Endothelial cell of umbilical vein (primary cell): ENCODE measurements around the gene FBLN2. TPM values are rescaled to one million over a fixed set of nuclear protein-coding genes. Genes with fewer than 3 reads are reported as not detected.

Source experiments
- BruUV-seq: library from RNA; stranded (reverse); fragments of 400-500 nt; replicated peaks from 2 replicates; lab custom pipeline; 2021; lab: Mats Ljungman, UMichigan
- CTCF ChIA-PET: fragments of 300-600, 350-600 bp; sonication (Branson Sonifier 250); formaldehyde crosslinking; loops from one replicate; lab custom pipeline; 2021; ENCODE audit warnings: antibody characterized with exemption, inconsistent platforms; lab: Charles Lee
- POLR2A ChIA-PET: fragments of 300-600, 350-600 bp; sonication (Branson Sonifier 250); formaldehyde crosslinking; loops from one replicate; lab custom pipeline; 2021; ENCODE audit warnings: antibody characterized with exemption, inconsistent platforms; lab: Charles Lee
- DNase-seq: peaks from one replicate; pipeline ENCODE4 v3.0.0-alpha.2; 2011; ENCODE audit warnings: low read depth, low spot score
- FAIRE-seq: peaks from 2 replicates; lab custom pipeline; 2011; peaks lifted over from hg19 to GRCh38; lab: Jason Lieb, UNC
- H2AFZ ChIP-seq: 2 replicates; pipeline ENCODE4 v1.6.0; 2012; ENCODE audit warnings: low read depth, low read length, control low read depth, inconsistent platforms
- H3K27ac ChIP-seq: 2 replicates; pipeline ENCODE4 v1.5.1; 2011; ENCODE audit warnings: low read depth, mild to moderate bottlenecking, control low read depth, low read length, moderate library complexity; ENCODE audit not compliant: insufficient read depth
- H3K27me3 ChIP-seq, 2 experiments: 2 replicates each; pipeline versions ENCODE4 v1.6.0 to v1.6.1; 2011; ENCODE audit warnings: low read length in 2 of 2, mixed read lengths in 1 of 2; ENCODE audit not compliant: control insufficient read depth in 2 of 2, insufficient read depth in 2 of 2
- H3K36me3 ChIP-seq, 2 experiments: 2 replicates in 1 of 2; 3 replicates in 1 of 2; pipeline ENCODE4 v1.5.1; 2011; ENCODE audit warnings: low read length in 2 of 2, mild to moderate bottlenecking in 1 of 2, moderate library complexity in 1 of 2; ENCODE audit not compliant: control insufficient read depth in 2 of 2, insufficient read depth in 2 of 2; ENCODE audit errors: extremely low read depth in 1 of 2
- H3K4me1 ChIP-seq: 3 replicates; pipeline ENCODE4 v1.5.1; 2011; ENCODE audit warnings: mild to moderate bottlenecking, low read length; ENCODE audit not compliant: control insufficient read depth, insufficient read depth; ENCODE audit errors: extremely low read depth
- H3K4me2 ChIP-seq: 2 replicates; pipeline ENCODE4 v1.6.1; 2011; ENCODE audit warnings: low read length, control low read depth, mixed read lengths; ENCODE audit not compliant: insufficient read depth
- H3K4me3 ChIP-seq, 3 experiments: fragments of 200-600 bp in 1 of 3; sonication (generic), shearing (Covaris generic) in 1 of 3; replicated peaks in 1 of 3; 2 replicates each; pipeline ENCODE4 v1.5.1; 2011 to 2016; ENCODE audit warnings: control low read depth in 3 of 3, low read length in 3 of 3, mild to moderate bottlenecking in 2 of 3, inconsistent platforms in 1 of 3, low read depth in 1 of 3, moderate library complexity in 1 of 3; ENCODE audit not compliant: insufficient read depth in 1 of 3
- H3K79me2 ChIP-seq: 2 replicates; pipeline ENCODE4 v1.6.0; 2012; ENCODE audit warnings: low read length, inconsistent platforms; ENCODE audit not compliant: control insufficient read depth, insufficient read depth
- H3K9ac ChIP-seq: replicated peaks from 2 replicates; pipeline ENCODE3; 2011; ENCODE audit warnings: low read length, control low read depth; ENCODE audit not compliant: insufficient read depth; ENCODE audit errors: extremely low read depth
- H3K9me1 ChIP-seq: replicated peaks from 3 replicates; pipeline ENCODE4 v1.6.0; 2011; ENCODE audit warnings: mild to moderate bottlenecking, low read length; ENCODE audit not compliant: control insufficient read depth, insufficient read depth; ENCODE audit errors: extremely low read depth
- H3K9me3 ChIP-seq: replicated peaks from 2 replicates; pipeline ENCODE4 v1.5.1; 2012; ENCODE audit warnings: low read length, inconsistent platforms; ENCODE audit not compliant: control insufficient read depth, insufficient read depth
- H4K20me1 ChIP-seq: replicated peaks from 2 replicates; pipeline ENCODE3; 2011; ENCODE audit warnings: mild to moderate bottlenecking, low read length; ENCODE audit not compliant: control insufficient read depth, insufficient read depth; ENCODE audit errors: extremely low read depth
- CTCF ChIP-seq, 2 donors: IDR thresholded peaks; 1 replicate in 1 of 2; 2 replicates in 1 of 2; pipeline ENCODE4 v1.5.1; 2011; ENCODE audit warnings: low read length in 2 of 2, mild to moderate bottlenecking in 2 of 2, moderate library complexity in 2 of 2, control low read depth in 1 of 2, inconsistent platforms in 1 of 2, low read depth in 1 of 2; ENCODE audit not compliant: insufficient read depth in 1 of 2; ENCODE audit errors: extremely low read depth in 1 of 2
- EZH2 ChIP-seq: IDR thresholded peaks from 2 replicates; pipeline ENCODE4 v1.6.1; 2012; ENCODE audit warnings: borderline replicate concordance, low read depth, mild to moderate bottlenecking, moderate library complexity, low read length, inconsistent platforms; ENCODE audit not compliant: severe bottlenecking
- FOS ChIP-seq: IDR thresholded peaks from 2 replicates; pipeline ENCODE4 v1.6.1; 2011; ENCODE audit warnings: mild to moderate bottlenecking, low read length, moderate library complexity, borderline replicate concordance; ENCODE audit not compliant: insufficient read depth
- GATA2 ChIP-seq: IDR thresholded peaks from 2 replicates; pipeline ENCODE4 v1.7.0; 2011; ENCODE audit warnings: low read depth, mild to moderate bottlenecking, moderate library complexity, mixed read lengths, low read length; ENCODE audit not compliant: insufficient read length, insufficient read depth
- JUN ChIP-seq: IDR thresholded peaks from 2 replicates; pipeline ENCODE4 v1.6.1; 2011; ENCODE audit warnings: borderline replicate concordance, low read depth; ENCODE audit not compliant: insufficient read length, insufficient read depth
- MYC ChIP-seq: IDR thresholded peaks from one replicate; pipeline ENCODE4 v1.6.1; 2011; ENCODE audit warnings: mild to moderate bottlenecking, low read depth, low read length
- POLR2A ChIP-seq: IDR thresholded peaks from 2 replicates; pipeline ENCODE4 v1.6.1; 2012; ENCODE audit warnings: low read depth, mild to moderate bottlenecking, control low read depth, low read length
- POLR2AphosphoS5 ChIP-seq: IDR thresholded peaks from 2 replicates; pipeline ENCODE4 v1.6.1; 2012; ENCODE audit warnings: low read depth, mild to moderate bottlenecking, control low read depth, low read length, moderate library complexity; ENCODE audit not compliant: insufficient read depth
- dilution Hi-C: fragments of 300-500 bp; cut with MboI; formaldehyde crosslinking; loops from one replicate; pipeline ENCODE4 v1.15.0; 2019; ENCODE audit warnings: low sequenced_read_pairs; ENCODE audit not compliant: extremely low pct_ligation_motif_present
- intact Hi-C: fragments of 100-400 bp; cut with micrococcal nuclease; formaldehyde crosslinking; loops from one replicate; pipeline ENCODE4 v1.10.0; 2022
- polyA plus RNA-seq, 4 experiments: library from polyadenylated mRNA; depleted of rRNA in 3 of 4; stranded (reverse) in 3 of 4; unstranded in 1 of 4; fragments of >200 nt; gene quantifications; 2 replicates each; pipeline versions ENCODE4 v1.2.1 to v1.2.3, GENCODE V29; 2011 to 2012; ENCODE audit warnings: missing spikeins in 1 of 4
- total RNA-seq: library from RNA; stranded (reverse); gene quantifications from 2 replicates; pipeline ENCODE4 v1.2.3, GENCODE V29; 2021
- TF ChIP-seq, protein P1 (sequence below): IDR thresholded peaks from 2 replicates; pipeline ENCODE4 v1.6.1; 2011; ENCODE audit not compliant: insufficient read depth, insufficient read length

The FBLN2 gene
- total and polyA plus RNA-seq, 2 donors (not counting 3 experiments of a cell fraction or from before 2014, with no cell fraction given) = 1.4 to 1.9 TPM

DNA sequence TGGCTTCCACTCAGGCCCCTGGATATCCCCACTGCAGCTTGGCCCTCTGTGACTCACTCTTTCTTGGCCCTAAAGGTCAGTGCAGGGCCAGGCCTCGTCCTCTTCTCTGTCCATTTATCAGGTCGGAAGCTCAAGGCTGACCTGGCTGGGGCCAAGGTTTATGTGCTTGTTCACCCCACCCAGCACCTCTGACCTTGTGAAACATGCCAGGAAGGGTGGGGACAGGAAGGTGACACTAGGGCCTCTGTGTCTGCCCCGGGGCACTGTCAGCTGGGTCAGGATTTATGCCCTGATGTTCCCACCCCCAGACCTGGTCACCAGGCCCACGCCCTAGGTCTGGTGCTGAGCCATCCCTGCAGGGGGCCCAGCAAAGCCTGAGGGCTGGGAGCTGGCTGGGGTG is 103.8 kb downstream of the FBLN2 start:
- no peaks in the 10 kb centered on the region for H3K9me1 ChIP-seq
- dilution Hi-C loops = no loop called here
- H3K27ac ChIP-seq = no peak overlapping the region
- H3K36me3 ChIP-seq = no peaks in the 10 kb centered on the region
- no peaks in the 10 kb centered on the region for H4K20me1 ChIP-seq
- no peak overlapping the region for H3K4me2 ChIP-seq
- no peaks in the 10 kb centered on the region for H3K9me3 ChIP-seq
- no TSS peak for BruUV-seq
- intact Hi-C loops = loop anchor here (10.0 kb wide), 1 partner anchor 812 kb away; no protein-coding TSS in a partner anchor
- no peak overlapping the region for H3K9ac ChIP-seq
- no peak for TF ChIP-seq CTCF (IDR thresholded peaks at IDR 0.05; ENCODE audit: extremely low read depth in 1 of 2, insufficient read depth in 1 of 2, low read depth in 1 of 2, low read length in 2 of 2)
- TF ChIP-seq, protein P1, sequence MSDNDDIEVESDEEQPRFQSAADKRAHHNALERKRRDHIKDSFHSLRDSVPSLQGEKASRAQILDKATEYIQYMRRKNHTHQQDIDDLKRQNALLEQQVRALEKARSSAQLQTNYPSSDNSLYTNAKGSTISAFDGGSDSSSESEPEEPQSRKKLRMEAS = no peak
- TF ChIP-seq GATA2 = no peak
- TF ChIP-seq FOS = no peak
- TF ChIP-seq EZH2 = no peak
- no peak for TF ChIP-seq MYC
- TF ChIP-seq JUN = no peak
- TF ChIP-seq POLR2AphosphoS5 = no peak
- TF ChIP-seq POLR2A = no peak
- H3K4me1 ChIP-seq = no peaks in the 10 kb centered on the region
- ChIA-PET CTCF (interaction anchor here (1.2 to 13.8 kb wide), 3 partner anchors 154 to 561 kb away, joined by 3 to 746 read pairs (median 78); partner anchors contain the start of gene HDAC11), POLR2A (no interaction called here)
- H3K27me3 ChIP-seq = no peaks in the 10 kb centered on the region
- H3K4me3 ChIP-seq = no peak overlapping the region
- no peak overlapping the region for H2AFZ ChIP-seq
- DNase-seq = no peak
- FAIRE-seq = no peak
- no peaks in the 10 kb centered on the region for H3K79me2 ChIP-seq
